Measurements from ENCODE around the gene INF2.

DNA sequence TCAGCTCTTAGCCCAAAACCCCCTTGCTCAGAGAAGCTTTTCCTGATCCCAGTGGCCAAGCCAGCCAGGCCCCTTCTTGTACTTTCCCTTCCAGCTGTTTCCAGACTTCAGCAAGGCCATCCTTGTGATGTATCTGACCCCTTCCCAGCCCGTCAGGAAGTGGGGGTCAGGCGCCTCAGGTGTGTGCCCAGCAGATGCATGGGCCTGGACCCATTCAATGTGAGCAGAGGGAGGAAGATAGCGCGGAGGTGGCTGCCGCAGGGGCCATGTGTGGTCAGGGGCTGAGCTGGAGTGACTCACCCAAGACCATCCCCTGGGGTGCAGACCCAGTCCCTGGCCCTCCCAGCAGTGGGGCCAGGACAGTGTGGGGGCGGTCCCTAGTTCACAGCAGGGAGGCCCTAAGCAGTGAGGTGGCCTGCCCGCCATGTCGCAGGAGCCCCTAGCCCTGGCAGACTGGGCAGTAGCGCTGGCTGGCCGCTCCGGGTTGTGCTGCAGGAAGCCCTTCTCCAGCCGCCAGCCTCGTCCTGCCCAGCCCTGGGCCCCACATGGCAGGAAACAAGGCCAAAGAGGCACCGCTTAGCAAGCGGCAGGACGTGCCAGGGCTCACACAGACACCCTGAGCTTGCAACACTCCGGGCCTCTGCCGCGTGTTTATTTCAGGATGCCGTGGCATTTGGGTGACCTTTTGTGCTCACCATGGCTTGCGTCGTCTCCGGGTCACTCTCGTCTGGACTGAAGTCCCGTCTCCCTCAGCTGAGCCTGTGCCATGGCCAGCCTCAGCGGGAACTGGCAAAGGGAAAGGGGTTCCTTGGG, 46.6 kb downstream of the INF2 start:
- TF ChIP-seq ARNTL (CRISPR knock-in tag; IDR thresholded peaks at IDR 0.05; ENCODE audit: borderline replicate concordance, low read depth) (no peak), ZFP3 (CRISPR knock-in tag; IDR thresholded peaks at IDR 0.05) (no peak), ZC3H10 (CRISPR knock-in tag; IDR thresholded peaks at IDR 0.05) (no peak), ESRRG (CRISPR knock-in tag; IDR thresholded peaks at IDR 0.05) (no peak), GLIS3 (CRISPR knock-in tag; IDR thresholded peaks at IDR 0.05) (no peak), TOX (CRISPR knock-in tag; IDR thresholded peaks at IDR 0.05; ENCODE audit: borderline replicate concordance) (no peak), OSR1 (CRISPR knock-in tag; IDR thresholded peaks at IDR 0.05) (no peak), SNAI2 (CRISPR knock-in tag; IDR thresholded peaks at IDR 0.05) (no peak)
- TF ChIP-seq, protein P1, sequence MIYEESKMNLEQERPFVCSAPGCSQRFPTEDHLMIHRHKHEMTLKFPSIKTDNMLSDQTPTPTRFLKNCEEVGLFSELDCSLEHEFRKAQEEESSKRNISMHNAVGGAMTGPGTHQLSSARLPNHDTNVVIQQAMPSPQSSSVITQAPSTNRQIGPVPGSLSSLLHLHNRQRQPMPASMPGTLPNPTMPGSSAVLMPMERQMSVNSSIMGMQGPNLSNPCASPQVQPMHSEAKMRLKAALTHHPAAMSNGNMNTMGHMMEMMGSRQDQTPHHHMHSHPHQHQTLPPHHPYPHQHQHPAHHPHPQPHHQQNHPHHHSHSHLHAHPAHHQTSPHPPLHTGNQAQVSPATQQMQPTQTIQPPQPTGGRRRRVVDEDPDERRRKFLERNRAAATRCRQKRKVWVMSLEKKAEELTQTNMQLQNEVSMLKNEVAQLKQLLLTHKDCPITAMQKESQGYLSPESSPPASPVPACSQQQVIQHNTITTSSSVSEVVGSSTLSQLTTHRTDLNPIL (CRISPR knock-in tag; IDR thresholded peaks at IDR 0.05; ENCODE audit: low read depth) = no peak
- TF ChIP-seq, protein P2, sequence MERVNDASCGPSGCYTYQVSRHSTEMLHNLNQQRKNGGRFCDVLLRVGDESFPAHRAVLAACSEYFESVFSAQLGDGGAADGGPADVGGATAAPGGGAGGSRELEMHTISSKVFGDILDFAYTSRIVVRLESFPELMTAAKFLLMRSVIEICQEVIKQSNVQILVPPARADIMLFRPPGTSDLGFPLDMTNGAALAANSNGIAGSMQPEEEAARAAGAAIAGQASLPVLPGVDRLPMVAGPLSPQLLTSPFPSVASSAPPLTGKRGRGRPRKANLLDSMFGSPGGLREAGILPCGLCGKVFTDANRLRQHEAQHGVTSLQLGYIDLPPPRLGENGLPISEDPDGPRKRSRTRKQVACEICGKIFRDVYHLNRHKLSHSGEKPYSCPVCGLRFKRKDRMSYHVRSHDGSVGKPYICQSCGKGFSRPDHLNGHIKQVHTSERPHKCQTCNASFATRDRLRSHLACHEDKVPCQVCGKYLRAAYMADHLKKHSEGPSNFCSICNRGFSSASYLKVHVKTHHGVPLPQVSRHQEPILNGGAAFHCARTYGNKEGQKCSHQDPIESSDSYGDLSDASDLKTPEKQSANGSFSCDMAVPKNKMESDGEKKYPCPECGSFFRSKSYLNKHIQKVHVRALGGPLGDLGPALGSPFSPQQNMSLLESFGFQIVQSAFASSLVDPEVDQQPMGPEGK (CRISPR knock-in tag; IDR thresholded peaks at IDR 0.05; ENCODE audit: borderline replicate concordance) = no peak
- TF ChIP-seq, protein P3, sequence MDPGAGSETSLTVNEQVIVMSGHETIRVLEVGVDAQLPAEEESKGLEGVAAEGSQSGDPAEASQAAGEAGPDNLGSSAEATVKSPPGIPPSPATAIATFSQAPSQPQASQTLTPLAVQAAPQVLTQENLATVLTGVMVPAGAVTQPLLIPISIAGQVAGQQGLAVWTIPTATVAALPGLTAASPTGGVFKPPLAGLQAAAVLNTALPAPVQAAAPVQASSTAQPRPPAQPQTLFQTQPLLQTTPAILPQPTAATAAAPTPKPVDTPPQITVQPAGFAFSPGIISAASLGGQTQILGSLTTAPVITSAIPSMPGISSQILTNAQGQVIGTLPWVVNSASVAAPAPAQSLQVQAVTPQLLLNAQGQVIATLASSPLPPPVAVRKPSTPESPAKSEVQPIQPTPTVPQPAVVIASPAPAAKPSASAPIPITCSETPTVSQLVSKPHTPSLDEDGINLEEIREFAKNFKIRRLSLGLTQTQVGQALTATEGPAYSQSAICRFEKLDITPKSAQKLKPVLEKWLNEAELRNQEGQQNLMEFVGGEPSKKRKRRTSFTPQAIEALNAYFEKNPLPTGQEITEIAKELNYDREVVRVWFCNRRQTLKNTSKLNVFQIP (CRISPR knock-in tag; IDR thresholded peaks at IDR 0.05; ENCODE audit: borderline replicate concordance, low read depth) = no peak

Measured in SK-N-SH treated with all-trans-retinoic acid at 6 μM for 48 hours (cell line).